Panc1 (cell line): Measurements from ENCODE around the gene FAR2. TPM values are rescaled to one million over a fixed set of nuclear protein-coding genes. Genes with fewer than 3 reads are reported as not detected.

Experiments
- ATAC-seq: fragments of 200-7000 bp; cut with Tn5 transposase; 2 replicates; pipeline ENCODE4 v1.9.1; 2020; ENCODE audit warnings: mild to moderate bottlenecking, moderate library complexity
- BruUV-seq: library from RNA; stranded (reverse); fragments of 400-500 nt; replicated peaks from 2 replicates; lab custom pipeline; 2021; lab: Mats Ljungman, UMichigan
- CTCF ChIA-PET: fragments of 300-600 bp; sonication (Branson Sonifier 250); formaldehyde crosslinking; loops from one replicate; lab custom pipeline; 2022; ENCODE audit warnings: antibody characterized with exemption; lab: Charles Lee
- POLR2A ChIA-PET: fragments of 300-600 bp; sonication (Branson Sonifier 250); formaldehyde crosslinking; loops from one replicate; lab custom pipeline; 2022; ENCODE audit warnings: antibody characterized with exemption; lab: Charles Lee
- DNase-seq: peaks from one replicate; pipeline ENCODE4 v3.0.0-alpha.2; 2010; ENCODE audit warnings: low read depth, low spot score
- H3K27ac ChIP-seq: 2 replicates; pipeline ENCODE4 v1.5.1; 2011; ENCODE audit warnings: mild to moderate bottlenecking, low read length, inconsistent platforms
- H3K27me3 ChIP-seq: fragments of 200-500 bp; sonication (Bioruptor generic); 2 replicates; pipeline ENCODE4 v1.6.0; 2014; ENCODE audit warnings: low read length, inconsistent platforms; ENCODE audit not compliant: control insufficient read depth, insufficient read depth
- H3K36me3 ChIP-seq: fragments of 200-500 bp; sonication (Bioruptor generic); 2 replicates; pipeline ENCODE4 v1.5.1; 2014; ENCODE audit warnings: inconsistent platforms, mild to moderate bottlenecking, low read length, moderate library complexity; ENCODE audit not compliant: control insufficient read depth, insufficient read depth
- H3K4me1 ChIP-seq: 2 replicates; pipeline ENCODE4 v1.5.1; 2011; ENCODE audit warnings: inconsistent platforms, mild to moderate bottlenecking, low read length, moderate library complexity; ENCODE audit not compliant: control insufficient read depth, insufficient read depth
- H3K4me3 ChIP-seq, 2 experiments: 2 replicates each; pipeline ENCODE4 v1.5.1; 2011 to 2012; ENCODE audit warnings: low read depth in 2 of 2, low read length in 2 of 2, mild to moderate bottlenecking in 2 of 2, inconsistent platforms in 1 of 2, moderate library complexity in 1 of 2
- H3K9me3 ChIP-seq: fragments of 200-500 bp; sonication (Bioruptor generic); 2 replicates; pipeline ENCODE4 v1.5.1; 2014; ENCODE audit warnings: low read depth, mild to moderate bottlenecking, inconsistent platforms, low read length, moderate library complexity; ENCODE audit not compliant: control insufficient read depth, insufficient read depth
- CTCF ChIP-seq: fragments of 450-650 bp; IDR thresholded peaks from 2 replicates; pipeline ENCODE4 v1.5.1; 2017; ENCODE audit warnings: mild to moderate bottlenecking
- POLR2AphosphoS5 ChIP-seq: IDR thresholded peaks from 2 replicates; pipeline ENCODE4 v1.6.1; 2012; ENCODE audit warnings: mild to moderate bottlenecking, low read depth, low read length, moderate library complexity
- SIN3A ChIP-seq: IDR thresholded peaks from 2 replicates; pipeline ENCODE4 v1.6.1; 2012; ENCODE audit warnings: low read depth, mild to moderate bottlenecking, low read length, moderate library complexity, borderline replicate concordance; ENCODE audit not compliant: insufficient read depth
- TCF7L2 ChIP-seq: IDR thresholded peaks from 2 replicates; pipeline ENCODE4 v1.6.1; 2011; ENCODE audit warnings: mild to moderate bottlenecking, low read depth, low read length, inconsistent platforms
- in situ Hi-C: cut with HindIII; loops from 2 replicates; pipeline ENCODE4 v1.10.0; 2016; ENCODE audit warnings: low sequenced_read_pairs, low pct_unique_long_range_greater_than_20kb
- intact Hi-C: fragments of 100-400 bp; cut with micrococcal nuclease; formaldehyde crosslinking; loops from one replicate; pipeline ENCODE4 v1.10.0; 2022; ENCODE audit not compliant: unreplicated experiment
- total RNA-seq: library from RNA; stranded (reverse); gene quantifications from one replicate; pipeline ENCODE4 v1.2.1, GENCODE V29; 2021; ENCODE audit not compliant: unreplicated experiment

Gene FAR2
- total RNA-seq, 1 experiment from 2014 or later, result 6.2 TPM

GRCh38 chr12:29304388-29304787, 155.3 kb downstream of the FAR2 start:
- POLR2A ChIA-PET, result no interaction called here
- Histone ChIP-seq H3K9me3 (no peaks in the 10 kb centered on the region), H3K36me3 (no peaks in the 10 kb centered on the region), H3K27me3 (no peaks in the 10 kb centered on the region), H3K27ac (no peak overlapping the region), H3K4me1 (no peaks in the 10 kb centered on the region), H3K4me3 (no peak overlapping the region)
- TF ChIP-seq POLR2AphosphoS5 (no peak), TCF7L2 (no peak), CTCF (no peak)
- DNase-seq (no peak), ATAC-seq (no peak)
- in situ Hi-C loops, result no loop called here
- CTCF ChIA-PET, result no interaction called here
- no TSS peak for BruUV-seq
- intact Hi-C loops, result no loop called here

GRCh38 chr12:29306266-29306665, 157.2 kb downstream of the FAR2 start:
- no TSS peak for BruUV-seq
- Histone ChIP-seq H3K36me3 (no peaks in the 10 kb centered on the region), H3K4me1 (no peaks in the 10 kb centered on the region), H3K4me3 (no peak overlapping the region), H3K27ac (no peak overlapping the region), H3K9me3 (no peaks in the 10 kb centered on the region), H3K27me3 (no peaks in the 10 kb centered on the region)
- DNase-seq (no peak), ATAC-seq (no peak)
- POLR2A ChIA-PET, result no interaction called here
- in situ Hi-C loops, result no loop called here
- no peak for TF ChIP-seq CTCF
- no peak for TF ChIP-seq SIN3A
- intact Hi-C loops, result loop anchor here (5.0 kb wide), 1 partner anchor 211 kb away; no protein-coding TSS in a partner anchor
- CTCF ChIA-PET, result no interaction called here

- ATAC-seq, result no peak
- in situ Hi-C loops, result no loop called here
- no peaks in the 10 kb centered on the region for H3K9me3 ChIP-seq
- ChIA-PET CTCF (no interaction called here), POLR2A (no interaction called here)
- no peak overlapping the region for H3K27ac ChIP-seq
- H3K4me3 ChIP-seq, result no peak overlapping the region
- intact Hi-C loops, result loop anchor here (5.0 kb wide), 1 partner anchor 211 kb away; no protein-coding TSS in a partner anchor
- H3K36me3 ChIP-seq, result no peaks in the 10 kb centered on the region
- no peaks in the 10 kb centered on the region for H3K27me3 ChIP-seq
- no peaks in the 10 kb centered on the region for H3K4me1 ChIP-seq
- TF ChIP-seq CTCF (no peak), TCF7L2 (no peak), SIN3A (no peak), POLR2AphosphoS5 (no peak)
- no TSS peak for BruUV-seq
- DNase-seq, result no peak
Measured at GRCh38 chr12:29306682-29307081, 157.6 kb downstream of the FAR2 start.
